Activated CD4-positive, alpha-beta T cell treated with anti-CD3 and anti-CD28 coated beads, Interleukin-2, amount 10 ng/mL, durations not matched to agents 7 days and 5 days (primary cell): ENCODE results near the gene IL34. TPM values are rescaled to one million over a fixed set of nuclear protein-coding genes. Genes with fewer than 3 reads are reported as not detected.

Experiments used
- CTCF ChIA-PET: fragments of 350-600 bp; sonication (Branson Sonifier 250); formaldehyde crosslinking; loops from one replicate; lab custom pipeline; 2021; ENCODE audit warnings: antibody characterized with exemption; lab: Charles Lee
- POLR2A ChIA-PET: fragments of 350-600 bp; sonication (Branson Sonifier 250); formaldehyde crosslinking; loops from one replicate; lab custom pipeline; 2021; ENCODE audit warnings: antibody characterized with exemption; lab: Charles Lee
- DNase-seq: peaks from one replicate; pipeline ENCODE4 v3.0.0-alpha.2; 2020
- H3K27ac Mint-ChIP-seq: one replicate; pipeline ENCODE4 v1.8.0; 2021; ENCODE audit warnings: mild to moderate bottlenecking, moderate library complexity, mixed read lengths
- H3K27me3 Mint-ChIP-seq: one replicate; pipeline ENCODE4 v1.8.0; 2021; ENCODE audit warnings: mixed read lengths
- H3K36me3 Mint-ChIP-seq: one replicate; pipeline ENCODE4 v1.8.0; 2021; ENCODE audit warnings: low read depth, mixed read lengths
- H3K4me1 Mint-ChIP-seq: one replicate; pipeline ENCODE4 v1.8.0; 2021; ENCODE audit warnings: mixed read lengths
- H3K4me3 Mint-ChIP-seq: one replicate; pipeline ENCODE4 v1.8.0; 2021; ENCODE audit warnings: mild to moderate bottlenecking, moderate library complexity, mixed read lengths
- H3K9me3 Mint-ChIP-seq: one replicate; pipeline ENCODE4 v1.8.0; 2021; ENCODE audit warnings: mixed read lengths
- total RNA-seq, 2 experiments: library from RNA; stranded (reverse); gene quantifications; one replicate each; pipeline ENCODE4 v1.2.3, GENCODE V29; 2021

IL34 gene
- total RNA-seq, 2 experiments from 2014 or later, result not detected

GRCh38 chr16:70653809-70654771, 7.7 kb downstream of the IL34 start:
- H3K27ac Mint-ChIP-seq, result peak overlapping the region; percentile 60
- peak; percentile 87 for DNase-seq
- H3K4me1 Mint-ChIP-seq, result peaks cover 7% of the 10 kb centered on the region
- H3K4me3 Mint-ChIP-seq, result peak overlapping the region; percentile 5
- H3K36me3 Mint-ChIP-seq, result no peaks in the 10 kb centered on the region
- H3K9me3 Mint-ChIP-seq, result no peaks in the 10 kb centered on the region
- CTCF ChIA-PET, result interaction anchor here (0.6 to 2.2 kb wide), 11 partner anchors 11 to 904 kb away, joined by 3 to 12 read pairs (median 3); no protein-coding TSS in a partner anchor
- H3K27me3 Mint-ChIP-seq, result no peaks in the 10 kb centered on the region
- POLR2A ChIA-PET, result interaction anchor here (0.6 kb wide), 1 partner anchor 284 kb away, joined by 4 read pairs; no protein-coding TSS in a partner anchor

GRCh38 chr16:70656065-70656711, 9.8 kb downstream of the IL34 start:
- ChIA-PET CTCF (no interaction called here), POLR2A (no interaction called here)
- H3K4me3 Mint-ChIP-seq, result no peak overlapping the region
- H3K9me3 Mint-ChIP-seq, result no peaks in the 10 kb centered on the region
- no peak for DNase-seq
- no peaks in the 10 kb centered on the region for H3K36me3 Mint-ChIP-seq
- no peaks in the 10 kb centered on the region for H3K27me3 Mint-ChIP-seq
- H3K27ac Mint-ChIP-seq, result no peak overlapping the region
- H3K4me1 Mint-ChIP-seq, result peaks cover 10% of the 10 kb centered on the region

- Mint-ChIP-seq H3K27me3 (no peaks in the 10 kb centered on the region), H3K9me3 (no peaks in the 10 kb centered on the region)
These were observed 10.4 kb downstream of the IL34 start for GRCh38 chr16:70656712-70657263.

GRCh38 chr16:70657956-70658355, 11.6 kb downstream of the IL34 start:
- H3K4me1 Mint-ChIP-seq, result peaks cover 10% of the 10 kb centered on the region
- no peak overlapping the region for H3K27ac Mint-ChIP-seq
- DNase-seq, result no peak
- no peaks in the 10 kb centered on the region for H3K27me3 Mint-ChIP-seq
- no peaks in the 10 kb centered on the region for H3K9me3 Mint-ChIP-seq
- ChIA-PET CTCF (interaction anchor here (1.6 kb wide), 1 partner anchor 113 kb away, joined by 5 read pairs; no protein-coding TSS in a partner anchor), POLR2A (no interaction called here)
- no peaks in the 10 kb centered on the region for H3K36me3 Mint-ChIP-seq
- no peak overlapping the region for H3K4me3 Mint-ChIP-seq

More at GRCh38 chr16:70656712-70657263, 10.4 kb downstream of the IL34 start:
- ChIA-PET CTCF (no interaction called here), POLR2A (no interaction called here)
- Mint-ChIP-seq H3K36me3 (no peaks in the 10 kb centered on the region), H3K4me3 (no peak overlapping the region), H3K4me1 (peaks cover 10% of the 10 kb centered on the region), H3K27ac (peak overlapping the region; percentile 72)
- no peak for DNase-seq

GRCh38 chr16:70658921-70659320, 12.6 kb downstream of the IL34 start:
- ChIA-PET POLR2A (no interaction called here), CTCF (interaction anchor here (1.3 to 1.6 kb wide), 2 partner anchors 11 to 112 kb away, joined by 4 to 5 read pairs; no protein-coding TSS in a partner anchor)
- Mint-ChIP-seq H3K4me3 (no peak overlapping the region), H3K4me1 (peaks cover 7% of the 10 kb centered on the region), H3K9me3 (no peaks in the 10 kb centered on the region), H3K27ac (no peak overlapping the region), H3K27me3 (no peaks in the 10 kb centered on the region), H3K36me3 (no peaks in the 10 kb centered on the region)
- DNase-seq, result no peak

- Mint-ChIP-seq H3K27ac (no peak overlapping the region), H3K4me3 (no peak overlapping the region), H3K36me3 (no peaks in the 10 kb centered on the region), H3K27me3 (no peaks in the 10 kb centered on the region), H3K4me1 (peaks cover 3% of the 10 kb centered on the region), H3K9me3 (no peaks in the 10 kb centered on the region)
- CTCF ChIA-PET, result interaction anchor here (0.7 to 1.6 kb wide), 5 partner anchors 8 to 135 kb away, joined by 3 to 5 read pairs (median 4); no protein-coding TSS in a partner anchor
- POLR2A ChIA-PET, result no interaction called here
- DNase-seq, result no peak
These were observed 13.2 kb downstream of the IL34 start for GRCh38 chr16:70659546-70659945.

- ChIA-PET CTCF (interaction anchor here (0.7 to 1.4 kb wide), 3 partner anchors 9 to 135 kb away, joined by 3 to 5 read pairs (median 3); no protein-coding TSS in a partner anchor), POLR2A (no interaction called here)
- H3K4me1 Mint-ChIP-seq, result peaks cover 3% of the 10 kb centered on the region
- DNase-seq, result no peak
- H3K36me3 Mint-ChIP-seq, result no peaks in the 10 kb centered on the region
- no peaks in the 10 kb centered on the region for H3K27me3 Mint-ChIP-seq
- no peak overlapping the region for H3K27ac Mint-ChIP-seq
- no peak overlapping the region for H3K4me3 Mint-ChIP-seq
- no peaks in the 10 kb centered on the region for H3K9me3 Mint-ChIP-seq
These were observed 13.8 kb downstream of the IL34 start for GRCh38 chr16:70659953-70660671.

GRCh38 chr16:70660672-70661350, 14.5 kb downstream of the IL34 start:
- POLR2A ChIA-PET, result no interaction called here
- CTCF ChIA-PET, result interaction anchor here (1.4 kb wide), 1 partner anchor 10 kb away, joined by 5 read pairs; no protein-coding TSS in a partner anchor
- Mint-ChIP-seq H3K9me3 (no peaks in the 10 kb centered on the region), H3K4me3 (no peak overlapping the region), H3K27me3 (no peaks in the 10 kb centered on the region), H3K36me3 (no peaks in the 10 kb centered on the region), H3K27ac (no peak overlapping the region), H3K4me1 (peaks cover 3% of the 10 kb centered on the region)
- no peak for DNase-seq

- H3K27ac Mint-ChIP-seq, result no peak overlapping the region
- H3K36me3 Mint-ChIP-seq, result no peaks in the 10 kb centered on the region
- no peak overlapping the region for H3K4me3 Mint-ChIP-seq
- ChIA-PET POLR2A (no interaction called here), CTCF (interaction anchor here (1.0 to 1.4 kb wide), 2 partner anchors 10 to 19 kb away, joined by 3 to 5 read pairs; no protein-coding TSS in a partner anchor)
- no peaks in the 10 kb centered on the region for H3K27me3 Mint-ChIP-seq
- H3K9me3 Mint-ChIP-seq, result no peaks in the 10 kb centered on the region
- no peak for DNase-seq
- peaks cover 3% of the 10 kb centered on the region for H3K4me1 Mint-ChIP-seq
These were observed 15.2 kb downstream of the IL34 start for GRCh38 chr16:70661534-70661917.

- no peaks in the 10 kb centered on the region for H3K9me3 Mint-ChIP-seq
- CTCF ChIA-PET, result interaction anchor here (0.6 to 1.4 kb wide), 3 partner anchors 10 to 921 kb away, joined by 3 to 5 read pairs (median 3); no protein-coding TSS in a partner anchor
These were observed 15.7 kb downstream of the IL34 start for GRCh38 chr16:70661918-70662641.

GRCh38 chr16:70662991-70663523, 16.7 kb downstream of the IL34 start:
- no peaks in the 10 kb centered on the region for H3K36me3 Mint-ChIP-seq
- ChIA-PET POLR2A (no interaction called here), CTCF (interaction anchor here (1.4 kb wide), 1 partner anchor 11 kb away, joined by 5 read pairs; no protein-coding TSS in a partner anchor)
- peaks cover 3% of the 10 kb centered on the region for H3K4me1 Mint-ChIP-seq
- H3K4me3 Mint-ChIP-seq, result no peak overlapping the region
- H3K9me3 Mint-ChIP-seq, result no peaks in the 10 kb centered on the region
- no peaks in the 10 kb centered on the region for H3K27me3 Mint-ChIP-seq
- H3K27ac Mint-ChIP-seq, result no peak overlapping the region
- DNase-seq, result no peak

More at GRCh38 chr16:70661918-70662641, 15.7 kb downstream of the IL34 start:
- Mint-ChIP-seq H3K4me3 (no peak overlapping the region), H3K27ac (no peak overlapping the region), H3K4me1 (peaks cover 3% of the 10 kb centered on the region), H3K27me3 (no peaks in the 10 kb centered on the region), H3K36me3 (no peaks in the 10 kb centered on the region)
- POLR2A ChIA-PET, result no interaction called here
- DNase-seq, result no peak
